ENCODE measurements around the gene NTRK2.
A peak's percentile ranks its signal among the peaks of the same experiment; 100 is the strongest.

Gene NTRK2

DNA sequence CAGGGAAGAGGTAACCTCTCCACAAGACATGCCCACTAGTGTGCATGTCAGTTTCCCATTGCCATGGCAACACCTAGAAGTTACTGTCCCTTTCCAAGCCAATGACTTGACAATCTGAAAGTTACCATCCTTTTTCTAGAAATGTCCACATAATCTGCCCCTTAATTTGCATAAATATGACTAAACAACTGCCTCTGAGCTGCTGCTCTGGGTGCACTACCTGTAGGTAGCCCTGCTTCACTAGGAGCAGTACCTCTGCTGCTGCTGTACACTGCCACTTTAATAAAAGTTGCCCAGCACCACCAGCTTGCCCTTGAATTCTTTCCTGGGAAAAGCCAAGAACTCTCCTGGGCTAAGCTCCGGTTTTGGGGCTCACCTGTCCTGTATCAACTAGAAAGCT lies 392.4 kb downstream of the NTRK2 start:
- WGBS (ENCODE audit: extremely low coverage, insufficient coverage, insufficient read length) = no CpG with 5 or more reads among the region's 1 CpG
- Histone ChIP-seq H2BK12ac (ENCODE audit: low read length) (no peak overlapping the region), H3K4me3 (ENCODE audit: low read depth, low read length) (no peak overlapping the region), H3K9ac (ENCODE audit: low read length) (no peak overlapping the region), H3K9me3 (ENCODE audit: insufficient read depth, low read depth, low read length) (no peaks in the 10 kb centered on the region), H3K36me3 (ENCODE audit: control insufficient read depth in 1 of 2, insufficient read depth in 2 of 2, low read length in 2 of 2) (no peaks in the 10 kb centered on the region), H3K27ac (ENCODE audit: low read depth, low read length) (no peak overlapping the region), H3K4ac (ENCODE audit: low read depth, low read length) (no peak overlapping the region), H4K91ac (ENCODE audit: low read depth, low read length) (no peak overlapping the region), H3K4me1 (ENCODE audit: control insufficient read depth in 1 of 2, insufficient read depth in 2 of 2, low read length in 2 of 2) (no peaks in the 10 kb centered on the region), H2AK5ac (ENCODE audit: low read length) (no peak overlapping the region), H4K8ac (ENCODE audit: low read depth, low read length) (no peak overlapping the region), H3K4me2 (ENCODE audit: low read length) (no peak overlapping the region), H2AFZ (ENCODE audit: insufficient read depth, low read length, poor library complexity) (no peak overlapping the region), H4K12ac (ENCODE audit: low read depth, low read length) (no peak overlapping the region), H2BK5ac (ENCODE audit: low read depth, low read length, poor library complexity) (no peak overlapping the region), H3K14ac (ENCODE audit: low read length) (no peak overlapping the region), H3K79me2 (ENCODE audit: control insufficient read depth, insufficient read depth, low read length, poor library complexity) (no peaks in the 10 kb centered on the region), H3K18ac (ENCODE audit: low read length) (no peak overlapping the region), H2BK120ac (ENCODE audit: insufficient read depth, low read length, poor library complexity) (no peak overlapping the region), H3K27me3 (ENCODE audit: insufficient read depth, low read length) (no peaks in the 10 kb centered on the region), H3K23ac (ENCODE audit: low read length) (no peak overlapping the region), H3K79me1 (ENCODE audit: low read length) (no peaks in the 10 kb centered on the region)
- no peak for DNase-seq

GRCh38 chr9:85062385-85063022 lies 393.0 kb downstream of the NTRK2 start:
- Histone ChIP-seq H3K14ac (ENCODE audit: low read length) (no peak overlapping the region), H3K18ac (ENCODE audit: low read length) (no peak overlapping the region), H3K79me2 (ENCODE audit: control insufficient read depth, insufficient read depth, low read length, poor library complexity) (no peaks in the 10 kb centered on the region), H3K9me3 (ENCODE audit: insufficient read depth, low read depth, low read length) (no peaks in the 10 kb centered on the region), H2AK5ac (ENCODE audit: low read length) (no peak overlapping the region), H4K8ac (ENCODE audit: low read depth, low read length) (no peak overlapping the region), H3K27ac (ENCODE audit: low read depth, low read length) (no peak overlapping the region), H2BK5ac (ENCODE audit: low read depth, low read length, poor library complexity) (no peak overlapping the region), H3K27me3 (ENCODE audit: insufficient read depth, low read length) (no peaks in the 10 kb centered on the region), H3K79me1 (ENCODE audit: low read length) (no peaks in the 10 kb centered on the region), H3K4me3 (ENCODE audit: low read depth, low read length) (no peak overlapping the region), H3K4me2 (ENCODE audit: low read length) (no peak overlapping the region), H3K9ac (ENCODE audit: low read length) (no peak overlapping the region), H2AFZ (ENCODE audit: insufficient read depth, low read length, poor library complexity) (no peak overlapping the region), H4K12ac (ENCODE audit: low read depth, low read length) (no peak overlapping the region), H3K23ac (ENCODE audit: low read length) (no peak overlapping the region), H2BK120ac (ENCODE audit: insufficient read depth, low read length, poor library complexity) (no peak overlapping the region), H3K36me3 (ENCODE audit: control insufficient read depth in 1 of 2, insufficient read depth in 2 of 2, low read length in 2 of 2) (no peaks in the 10 kb centered on the region), H2BK12ac (ENCODE audit: low read length) (no peak overlapping the region), H3K4me1 (ENCODE audit: control insufficient read depth in 1 of 2, insufficient read depth in 2 of 2, low read length in 2 of 2) (no peaks in the 10 kb centered on the region), H4K91ac (ENCODE audit: low read depth, low read length) (no peak overlapping the region), H3K4ac (ENCODE audit: low read depth, low read length) (no peak overlapping the region)
- no peak for DNase-seq
- WGBS (ENCODE audit: extremely low coverage, insufficient coverage, insufficient read length) = no CpG with 5 or more reads among the region's 4 CpGs

DNA sequence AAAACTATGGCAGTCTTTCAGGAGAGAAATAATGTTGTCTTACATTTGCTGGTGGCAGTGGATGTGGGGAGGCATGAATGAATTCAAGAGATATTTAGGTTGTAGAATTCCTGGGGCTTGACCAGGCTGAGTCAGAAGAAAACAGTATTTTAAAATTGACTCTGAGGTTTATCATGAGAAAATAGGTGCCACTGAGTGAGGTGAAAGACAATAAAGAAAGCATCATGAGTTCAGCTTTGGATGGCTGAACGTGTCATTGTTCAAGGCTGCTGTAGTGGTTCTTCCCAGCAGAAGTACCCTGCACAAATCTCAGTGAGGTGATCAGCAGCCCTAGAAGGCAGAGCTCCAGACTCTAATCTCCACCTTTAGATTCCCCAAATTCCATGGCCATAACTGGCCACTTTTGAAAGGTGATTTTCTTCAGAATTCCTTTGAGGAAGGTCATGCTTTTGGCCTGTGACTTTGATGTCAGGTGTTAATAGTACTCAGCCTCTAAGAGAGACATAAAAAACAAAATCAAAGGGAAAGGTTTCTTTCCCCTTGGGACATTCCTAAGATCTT lies 395.4 kb downstream of the NTRK2 start:
- H2AFZ ChIP-seq (ENCODE audit: insufficient read depth, low read length, poor library complexity) = no peak overlapping the region
- H2AK5ac ChIP-seq (ENCODE audit: low read length) = no peak overlapping the region
- no peaks in the 10 kb centered on the region for H3K79me1 ChIP-seq (ENCODE audit: low read length)
- H3K79me2 ChIP-seq (ENCODE audit: control insufficient read depth, insufficient read depth, low read length, poor library complexity) = no peaks in the 10 kb centered on the region
- no peak overlapping the region for H4K12ac ChIP-seq (ENCODE audit: low read depth, low read length)
- H2BK12ac ChIP-seq (ENCODE audit: low read length) = no peak overlapping the region
- WGBS (ENCODE audit: extremely low coverage, insufficient coverage, insufficient read length) = no CpG with 5 or more reads among the region's 1 CpG
- no peak overlapping the region for H4K8ac ChIP-seq (ENCODE audit: low read depth, low read length)
- H3K36me3 ChIP-seq (ENCODE audit: control insufficient read depth in 1 of 2, insufficient read depth in 2 of 2, low read length in 2 of 2) = no peaks in the 10 kb centered on the region
- no peaks in the 10 kb centered on the region for H3K27me3 ChIP-seq (ENCODE audit: insufficient read depth, low read length)
- no peaks in the 10 kb centered on the region for H3K9me3 ChIP-seq (ENCODE audit: insufficient read depth, low read depth, low read length)
- no peak overlapping the region for H3K23ac ChIP-seq (ENCODE audit: low read length)
- no peak overlapping the region for H3K4me3 ChIP-seq (ENCODE audit: low read depth, low read length)
- H3K14ac ChIP-seq (ENCODE audit: low read length) = no peak overlapping the region
- no peak overlapping the region for H3K18ac ChIP-seq (ENCODE audit: low read length)
- H3K4me2 ChIP-seq (ENCODE audit: low read length) = no peak overlapping the region
- DNase-seq = peak in 1 of 2 donors; percentile 33
- H3K4me1 ChIP-seq (ENCODE audit: control insufficient read depth in 1 of 2, insufficient read depth in 2 of 2, low read length in 2 of 2) = no peaks in the 10 kb centered on the region
- H2BK5ac ChIP-seq (ENCODE audit: low read depth, low read length, poor library complexity) = no peak overlapping the region
- H3K27ac ChIP-seq (ENCODE audit: low read depth, low read length) = no peak overlapping the region
- no peak overlapping the region for H2BK120ac ChIP-seq (ENCODE audit: insufficient read depth, low read length, poor library complexity)
- H4K91ac ChIP-seq (ENCODE audit: low read depth, low read length) = no peak overlapping the region
- no peak overlapping the region for H3K4ac ChIP-seq (ENCODE audit: low read depth, low read length)
- no peak overlapping the region for H3K9ac ChIP-seq (ENCODE audit: low read length)

DNA sequence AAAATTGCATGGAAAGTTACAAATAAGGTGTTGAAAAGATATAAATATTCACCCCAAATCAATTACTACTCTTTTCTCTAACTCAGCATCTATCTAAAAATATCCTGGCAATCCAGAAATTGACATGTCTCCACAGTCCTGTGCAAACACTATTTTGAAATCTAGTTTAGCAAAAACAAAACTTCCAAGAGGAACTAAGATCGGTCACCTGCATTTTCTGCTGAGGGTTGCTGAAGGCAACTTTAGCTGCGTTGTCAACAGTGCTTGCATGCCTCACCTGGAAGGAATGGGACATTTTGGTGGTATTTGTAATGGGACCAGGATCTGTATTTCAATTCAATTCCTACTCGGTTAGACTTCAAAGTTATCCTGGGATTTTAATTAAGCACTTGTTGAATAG lies 398.3 kb downstream of the NTRK2 start:
- Histone ChIP-seq H2AK5ac (ENCODE audit: low read length) (no peak overlapping the region), H3K79me1 (ENCODE audit: low read length) (no peaks in the 10 kb centered on the region), H2BK120ac (ENCODE audit: insufficient read depth, low read length, poor library complexity) (no peak overlapping the region), H4K8ac (ENCODE audit: low read depth, low read length) (no peak overlapping the region), H3K4me1 (ENCODE audit: control insufficient read depth in 1 of 2, insufficient read depth in 2 of 2, low read length in 2 of 2) (no peaks in the 10 kb centered on the region), H3K14ac (ENCODE audit: low read length) (no peak overlapping the region), H3K18ac (ENCODE audit: low read length) (no peak overlapping the region), H3K9me3 (ENCODE audit: insufficient read depth, low read depth, low read length) (no peaks in the 10 kb centered on the region), H4K91ac (ENCODE audit: low read depth, low read length) (no peak overlapping the region), H3K4me3 (ENCODE audit: low read depth, low read length) (no peak overlapping the region), H3K4ac (ENCODE audit: low read depth, low read length) (no peak overlapping the region), H2AFZ (ENCODE audit: insufficient read depth, low read length, poor library complexity) (no peak overlapping the region), H4K12ac (ENCODE audit: low read depth, low read length) (no peak overlapping the region), H2BK5ac (ENCODE audit: low read depth, low read length, poor library complexity) (no peak overlapping the region), H3K9ac (ENCODE audit: low read length) (no peak overlapping the region), H3K27me3 (ENCODE audit: insufficient read depth, low read length) (no peaks in the 10 kb centered on the region), H3K4me2 (ENCODE audit: low read length) (no peak overlapping the region), H2BK12ac (ENCODE audit: low read length) (no peak overlapping the region), H3K27ac (ENCODE audit: low read depth, low read length) (no peak overlapping the region), H3K79me2 (ENCODE audit: control insufficient read depth, insufficient read depth, low read length, poor library complexity) (no peaks in the 10 kb centered on the region), H3K23ac (ENCODE audit: low read length) (no peak overlapping the region), H3K36me3 (ENCODE audit: control insufficient read depth in 1 of 2, insufficient read depth in 2 of 2, low read length in 2 of 2) (no peaks in the 10 kb centered on the region)
- peak in 1 of 2 donors; percentile 29 for DNase-seq
- WGBS (ENCODE audit: extremely low coverage, insufficient coverage, insufficient read length) = no CpG with 5 or more reads among the region's 3 CpGs

Data from trophoblast cell (in vitro differentiated cells and primary cell).